Caco-2 (cell line): ENCODE data around the gene STOX2. TPM values are rescaled to one million over a fixed set of nuclear protein-coding genes. Genes with fewer than 3 reads are reported as not detected.

Source experiments
- BruUV-seq: library from RNA; stranded (reverse); fragments of 400-500 nt; replicated peaks from 2 replicates; lab custom pipeline; 2021; lab: Mats Ljungman, UMichigan
- CTCF ChIA-PET: fragments of 300-600 bp; sonication (Branson Sonifier 250); formaldehyde crosslinking; loops from one replicate; lab custom pipeline; 2022; ENCODE audit warnings: antibody characterized with exemption; lab: Charles Lee
- POLR2A ChIA-PET: fragments of 300-600 bp; sonication (Branson Sonifier 250); formaldehyde crosslinking; loops from one replicate; lab custom pipeline; 2022; ENCODE audit warnings: antibody characterized with exemption; lab: Charles Lee
- DNase-seq, 2 experiments: peaks; one replicate each; pipeline versions ENCODE4 v3.0.0 to v3.0.0-alpha.2; 2020 to 2022
- H3K27me3 ChIP-seq: replicated peaks from 2 replicates; pipeline ENCODE4 v1.6.0; 2011; ENCODE audit warnings: low read length; ENCODE audit not compliant: control insufficient read depth, insufficient read depth
- H3K36me3 ChIP-seq: 2 replicates; pipeline ENCODE4 v1.5.1; 2011; ENCODE audit warnings: low read length; ENCODE audit not compliant: control insufficient read depth, insufficient read depth
- H3K4me1 ChIP-seq: fragments of 250-450 bp; sonication (Bioruptor Pico); 2 replicates; pipeline ENCODE4 v1.5.1; 2020; ENCODE audit warnings: mild to moderate bottlenecking
- H3K4me3 ChIP-seq: 2 replicates; pipeline ENCODE4 v1.5.1; 2011; ENCODE audit warnings: low read depth, mild to moderate bottlenecking, control low read depth, low read length
- H3K9me3 ChIP-seq: fragments of 250-450 bp; sonication (Bioruptor Pico); 2 replicates; pipeline ENCODE4 v1.5.1; 2020; ENCODE audit warnings: mild to moderate bottlenecking, moderate library complexity
- H3K27ac Mint-ChIP-seq: one replicate; pipeline ENCODE4 v1.8.0; 2022; ENCODE audit warnings: mixed read lengths; ENCODE audit not compliant: unreplicated experiment
- H3K27me3 Mint-ChIP-seq: one replicate; pipeline ENCODE4 v1.8.0; 2022; ENCODE audit warnings: mixed read lengths; ENCODE audit not compliant: insufficient read depth, unreplicated experiment
- H3K36me3 Mint-ChIP-seq: one replicate; pipeline ENCODE4 v1.8.0; 2022; ENCODE audit warnings: mild to moderate bottlenecking, mixed read lengths; ENCODE audit not compliant: insufficient read depth, unreplicated experiment
- H3K4me1 Mint-ChIP-seq: one replicate; pipeline ENCODE4 v1.8.0; 2022; ENCODE audit warnings: low read depth, mixed read lengths; ENCODE audit not compliant: unreplicated experiment
- H3K4me3 Mint-ChIP-seq: one replicate; pipeline ENCODE4 v1.8.0; 2022; ENCODE audit warnings: mild to moderate bottlenecking, moderate library complexity, mixed read lengths; ENCODE audit not compliant: unreplicated experiment
- H3K9me3 Mint-ChIP-seq: one replicate; pipeline ENCODE4 v1.8.0; 2022; ENCODE audit warnings: mixed read lengths; ENCODE audit not compliant: unreplicated experiment
- CTCF ChIP-seq, 2 experiments: fragments of 200-600 bp in 1 of 2; IDR thresholded peaks; 1 replicate in 1 of 2; 2 replicates in 1 of 2; pipeline versions ENCODE4 v1.5.1 to v1.8.0; 2011 to 2022; ENCODE audit warnings: antibody characterized with exemption in 1 of 2, control low read depth in 1 of 2, inconsistent platforms in 1 of 2, low read depth in 1 of 2, low read length in 1 of 2, mild to moderate bottlenecking in 1 of 2, moderate library complexity in 1 of 2; ENCODE audit not compliant: insufficient read depth in 1 of 2, severe bottlenecking in 1 of 2, unreplicated experiment in 1 of 2
- intact Hi-C: fragments of 100-400 bp; cut with micrococcal nuclease; formaldehyde crosslinking; loops from one replicate; pipeline ENCODE4 v1.10.0; 2022; ENCODE audit not compliant: unreplicated experiment
- total RNA-seq: library from RNA; stranded (reverse); gene quantifications from 2 replicates; pipeline ENCODE4 v1.2.3, GENCODE V29; 2022

The STOX2 gene
- total RNA-seq, 1 experiment from 2014 or later = 1.8 TPM

GRCh38 chr4:183934761-183935160 lies 29.7 kb downstream of the STOX2 start:
- Histone ChIP-seq H3K4me1 (no peaks in the 10 kb centered on the region), H3K4me3 (no peak overlapping the region), H3K36me3 (no peaks in the 10 kb centered on the region), H3K9me3 (no peaks in the 10 kb centered on the region), H3K27me3 (no peaks in the 10 kb centered on the region)
- CTCF ChIA-PET = no interaction called here
- Mint-ChIP-seq H3K9me3 (no peaks in the 10 kb centered on the region), H3K4me3 (no peak overlapping the region), H3K27ac (no peak overlapping the region), H3K27me3 (peaks cover 7% of the 10 kb centered on the region), H3K4me1 (no peaks in the 10 kb centered on the region), H3K36me3 (no peaks in the 10 kb centered on the region)
- no TSS peak for BruUV-seq
- DNase-seq = no peak
- no peak for TF ChIP-seq CTCF (IDR thresholded peaks at IDR 0.05; ENCODE audit: insufficient read depth in 1 of 2, low read depth in 1 of 2, low read length in 1 of 2, severe bottlenecking in 1 of 2, unreplicated experiment in 1 of 2)
- intact Hi-C loops = no loop called here
- POLR2A ChIA-PET = no interaction called here

- no peak overlapping the region for H3K4me3 Mint-ChIP-seq
- no peaks in the 10 kb centered on the region for H3K27me3 ChIP-seq
- no peaks in the 10 kb centered on the region for H3K9me3 Mint-ChIP-seq
- no peaks in the 10 kb centered on the region for H3K36me3 Mint-ChIP-seq
- peaks cover 7% of the 10 kb centered on the region for H3K27me3 Mint-ChIP-seq
- H3K27ac Mint-ChIP-seq = no peak overlapping the region
- no peak overlapping the region for H3K4me3 ChIP-seq
- H3K4me1 Mint-ChIP-seq = no peaks in the 10 kb centered on the region
- TF ChIP-seq CTCF (IDR thresholded peaks at IDR 0.05; ENCODE audit: insufficient read depth in 1 of 2, low read depth in 1 of 2, low read length in 1 of 2, severe bottlenecking in 1 of 2, unreplicated experiment in 1 of 2) = no peak
- CTCF ChIA-PET = no interaction called here
- intact Hi-C loops = no loop called here
- BruUV-seq = no TSS peak
- H3K9me3 ChIP-seq = no peaks in the 10 kb centered on the region
- POLR2A ChIA-PET = no interaction called here
- H3K36me3 ChIP-seq = no peaks in the 10 kb centered on the region
- no peak for DNase-seq
- no peaks in the 10 kb centered on the region for H3K4me1 ChIP-seq
Measured at GRCh38 chr4:183935355-183936005, 30.4 kb downstream of the STOX2 start.

- no peaks in the 10 kb centered on the region for H3K27me3 ChIP-seq
- BruUV-seq = no TSS peak
- Mint-ChIP-seq H3K27me3 (peaks cover 7% of the 10 kb centered on the region), H3K4me1 (no peaks in the 10 kb centered on the region), H3K9me3 (no peaks in the 10 kb centered on the region), H3K36me3 (no peaks in the 10 kb centered on the region), H3K4me3 (no peak overlapping the region), H3K27ac (no peak overlapping the region)
- H3K9me3 ChIP-seq = no peaks in the 10 kb centered on the region
- no peak for DNase-seq
- no peak for TF ChIP-seq CTCF (IDR thresholded peaks at IDR 0.05; ENCODE audit: insufficient read depth in 1 of 2, low read depth in 1 of 2, low read length in 1 of 2, severe bottlenecking in 1 of 2, unreplicated experiment in 1 of 2)
- no peaks in the 10 kb centered on the region for H3K4me1 ChIP-seq
- CTCF ChIA-PET = no interaction called here
- no peaks in the 10 kb centered on the region for H3K36me3 ChIP-seq
- no peak overlapping the region for H3K4me3 ChIP-seq
- intact Hi-C loops = no loop called here
- POLR2A ChIA-PET = no interaction called here
Measured at GRCh38 chr4:183936047-183936446, 30.9 kb downstream of the STOX2 start.
